DMS153 treated with DMSO at 0.1 percent for 48 hours (cell line): ENCODE measurements around the gene PAPPA.
A peak's percentile ranks its signal among the peaks of the same experiment; 100 is the strongest.

ENCODE experiments used
- DNase-seq: peaks from one replicate; lab custom pipeline; 2025; ENCODE audit not compliant: unreplicated experiment; lab: John Stamatoyannopoulos, UW

PAPPA gene

DNA sequence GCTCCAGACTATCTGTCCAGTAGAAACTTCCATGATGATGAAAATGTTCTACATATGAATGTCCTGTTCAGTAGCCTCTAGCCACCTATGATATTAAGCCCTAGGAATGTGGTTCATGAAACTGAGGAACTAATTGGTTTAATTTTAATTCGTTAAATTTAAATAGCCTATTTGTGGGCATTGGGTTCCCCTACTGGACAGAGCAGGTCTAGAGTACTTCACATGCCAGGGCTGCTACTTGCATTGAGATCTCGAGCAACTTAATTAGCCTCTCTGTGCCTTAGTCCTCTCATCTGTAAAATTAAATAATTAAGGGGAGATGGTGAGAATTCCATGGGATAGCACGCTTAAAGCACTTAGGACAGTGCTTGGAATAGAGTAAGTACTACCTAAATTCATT is 160.0 kb downstream of the PAPPA start:
- no peak for DNase-seq

GRCh38 chr9:116316246-116316645 is 162.7 kb downstream of the PAPPA start:
- DNase-seq = no peak

- no peak for DNase-seq
Observed at GRCh38 chr9:116317503-116317902, 163.9 kb downstream of the PAPPA start.

GRCh38 chr9:116318468-116319374 is 165.1 kb downstream of the PAPPA start:
- DNase-seq = no peak

GRCh38 chr9:116319480-116319879 is 165.9 kb downstream of the PAPPA start:
- DNase-seq = no peak

DNA sequence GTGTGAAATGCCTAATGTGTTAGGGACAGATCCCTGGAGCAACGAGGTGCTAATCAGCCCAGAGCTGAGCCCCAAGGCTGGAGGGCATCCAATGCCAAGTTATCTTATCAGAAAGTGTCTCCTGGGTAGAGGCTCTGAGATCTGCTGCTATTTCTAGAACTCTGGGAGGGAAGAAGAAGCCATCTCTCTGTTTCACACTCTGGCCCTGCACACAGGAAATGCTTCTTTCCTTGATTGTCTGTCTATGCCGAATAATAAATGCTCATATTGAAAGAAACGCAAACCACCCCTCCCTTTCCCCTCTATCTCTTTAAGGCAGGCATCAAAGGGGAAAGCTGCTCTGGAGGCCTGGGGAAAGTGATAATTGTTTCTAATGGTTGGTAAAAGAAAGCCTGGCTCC is 166.7 kb downstream of the PAPPA start:
- DNase-seq = no peak

- no peak for DNase-seq
Observed at GRCh38 chr9:116322521-116322920, 168.9 kb downstream of the PAPPA start.

DNA sequence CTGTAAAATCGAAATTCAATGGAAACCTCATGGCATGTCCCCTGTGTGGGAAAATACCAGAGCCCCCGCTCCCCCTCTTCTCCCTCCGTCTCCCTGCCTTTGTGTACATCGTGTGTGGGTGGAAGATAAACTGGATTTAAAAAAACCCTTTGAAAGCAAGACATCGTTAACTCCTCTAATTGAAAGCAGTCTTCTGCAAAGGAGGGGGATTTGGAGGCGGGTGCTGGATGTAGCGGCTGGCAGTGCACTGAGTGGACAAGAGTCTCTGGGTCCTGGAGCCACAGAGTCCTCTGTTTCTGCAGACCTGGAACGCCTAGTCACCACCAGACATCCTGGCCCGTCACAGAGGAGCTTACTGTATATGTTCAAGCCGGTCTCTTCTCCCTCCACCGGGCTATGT is 169.4 kb downstream of the PAPPA start:
- DNase-seq = peak; percentile 45

DNA sequence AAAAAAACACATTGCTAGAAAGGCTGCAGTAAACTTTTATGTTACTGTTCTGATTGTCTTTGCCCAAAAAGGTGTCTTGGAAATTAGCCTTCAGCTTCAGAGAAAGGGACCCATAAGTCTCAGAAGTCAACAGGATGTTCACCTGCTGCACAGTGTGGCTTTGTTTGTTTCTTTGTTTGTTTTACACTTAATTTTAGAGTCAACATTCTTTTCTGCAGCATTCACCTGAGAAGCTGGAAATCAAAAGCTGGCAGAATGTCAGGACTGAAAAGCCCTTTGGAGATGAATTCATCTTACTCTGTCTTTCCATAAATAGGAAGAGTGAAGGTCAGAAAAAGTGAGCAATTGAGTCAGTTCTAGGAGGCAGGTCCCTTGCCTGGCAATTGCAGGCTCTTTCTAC is 170.0 kb downstream of the PAPPA start:
- peak; percentile 45 for DNase-seq

- DNase-seq = no peak
Observed at GRCh38 chr9:116325924-116326323, 172.3 kb downstream of the PAPPA start.

DNA sequence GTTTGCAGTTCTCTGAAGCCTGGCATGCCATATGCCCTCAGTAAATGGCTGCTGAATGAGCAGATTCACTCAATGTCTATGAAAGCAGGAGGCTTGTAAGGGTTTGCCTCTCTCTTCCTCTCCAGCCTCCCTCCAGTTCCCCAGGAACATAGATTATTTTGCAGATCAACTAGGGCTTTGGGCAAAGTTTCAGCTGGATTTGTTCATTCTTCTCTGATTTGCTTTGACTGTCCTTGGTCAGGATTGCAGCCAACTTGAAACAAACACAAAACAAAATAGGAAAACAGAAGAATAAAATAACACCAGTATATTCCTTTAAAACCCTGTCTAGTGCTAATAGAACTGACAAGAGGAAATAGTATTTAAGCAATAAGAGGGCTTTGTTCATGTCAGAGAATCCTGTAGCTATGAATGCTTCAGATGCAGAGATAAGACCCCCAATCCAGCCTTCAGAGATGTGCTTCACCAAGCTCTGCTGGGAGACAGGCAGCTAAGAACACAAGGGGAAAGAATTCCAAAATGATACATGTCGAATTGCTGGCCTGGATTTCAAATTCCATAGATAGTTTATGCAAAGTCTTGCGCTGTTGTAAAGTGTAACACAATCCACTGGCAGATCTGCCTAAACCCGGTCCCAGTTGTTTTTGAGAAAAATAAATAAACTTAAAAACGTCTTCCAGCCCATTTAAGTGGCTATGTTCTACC is 174.3 kb downstream of the PAPPA start:
- DNase-seq = no peak

- DNase-seq = no peak
Observed at GRCh38 chr9:116329470-116329869, 175.9 kb downstream of the PAPPA start.

GRCh38 chr9:116331241-116331640 is 177.7 kb downstream of the PAPPA start:
- no peak for DNase-seq

DNA sequence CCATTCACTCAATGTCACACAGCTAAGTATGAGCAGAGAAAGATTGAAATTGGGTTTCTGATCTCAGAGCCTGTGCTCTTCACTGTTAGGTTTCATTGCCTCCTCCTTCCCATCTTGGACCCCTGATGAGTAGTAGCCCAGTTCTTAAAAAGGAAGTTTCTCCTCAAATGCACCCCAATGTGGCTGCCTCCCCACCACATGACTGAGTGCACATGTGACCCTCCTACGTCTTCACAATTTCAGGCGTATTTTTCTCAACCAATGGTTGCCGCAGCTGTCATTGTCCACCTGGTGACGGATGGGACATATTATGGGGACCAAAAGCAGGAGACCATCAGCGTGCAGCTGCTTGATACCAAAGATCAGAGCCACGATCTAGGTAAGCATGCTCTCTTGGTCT is 178.5 kb downstream of the PAPPA start:
- no peak for DNase-seq

- DNase-seq = no peak
Observed at GRCh38 chr9:116333254-116333653, 179.7 kb downstream of the PAPPA start.

DNA sequence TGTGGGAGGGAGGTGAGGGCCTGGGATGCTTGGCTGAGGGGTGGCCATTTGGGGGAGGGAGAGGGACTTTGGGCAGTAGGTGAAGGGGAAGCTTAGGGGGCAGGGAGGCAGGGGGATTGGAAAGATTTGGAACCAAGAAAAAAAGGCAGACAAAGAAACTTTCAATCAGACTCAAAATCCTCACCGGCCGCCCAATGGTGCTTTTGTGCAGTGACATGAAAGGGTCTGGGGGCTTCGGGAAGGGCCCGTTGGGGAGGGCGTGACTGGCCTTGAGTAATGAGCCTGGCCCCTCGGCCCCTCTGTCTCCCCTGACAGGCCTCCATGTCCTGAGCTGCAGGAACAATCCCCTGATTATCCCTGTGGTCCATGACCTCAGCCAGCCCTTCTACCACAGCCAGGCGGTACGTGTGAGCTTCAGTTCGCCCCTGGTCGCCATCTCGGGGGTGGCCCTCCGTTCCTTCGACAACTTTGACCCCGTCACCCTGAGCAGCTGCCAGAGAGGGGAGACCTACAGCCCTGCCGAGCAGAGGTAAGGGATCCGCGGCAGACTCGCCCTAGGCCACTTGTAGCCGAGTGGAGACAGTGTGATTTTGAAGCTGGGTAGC is 181.1 kb downstream of the PAPPA start:
- no peak for DNase-seq

DNA sequence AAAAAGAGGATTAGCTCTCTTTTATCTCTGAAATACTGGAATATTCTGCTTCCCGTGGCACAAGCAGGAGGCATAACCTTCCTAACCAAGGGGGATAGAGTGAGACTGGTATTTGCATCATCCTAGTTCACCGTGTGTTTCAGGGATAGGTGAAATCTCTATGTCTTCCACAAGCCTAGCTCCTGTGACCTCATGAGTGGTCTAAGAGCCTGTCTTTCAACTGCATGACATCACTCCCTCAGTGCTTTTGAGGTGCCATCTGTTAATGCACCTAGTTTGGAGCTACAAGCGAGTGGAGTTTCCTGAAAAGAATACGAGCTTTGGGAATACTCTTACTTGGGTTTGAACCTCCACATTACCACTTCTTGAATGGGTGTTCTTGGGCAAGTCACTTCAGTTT is 181.8 kb downstream of the PAPPA start:
- DNase-seq = no peak

DNA sequence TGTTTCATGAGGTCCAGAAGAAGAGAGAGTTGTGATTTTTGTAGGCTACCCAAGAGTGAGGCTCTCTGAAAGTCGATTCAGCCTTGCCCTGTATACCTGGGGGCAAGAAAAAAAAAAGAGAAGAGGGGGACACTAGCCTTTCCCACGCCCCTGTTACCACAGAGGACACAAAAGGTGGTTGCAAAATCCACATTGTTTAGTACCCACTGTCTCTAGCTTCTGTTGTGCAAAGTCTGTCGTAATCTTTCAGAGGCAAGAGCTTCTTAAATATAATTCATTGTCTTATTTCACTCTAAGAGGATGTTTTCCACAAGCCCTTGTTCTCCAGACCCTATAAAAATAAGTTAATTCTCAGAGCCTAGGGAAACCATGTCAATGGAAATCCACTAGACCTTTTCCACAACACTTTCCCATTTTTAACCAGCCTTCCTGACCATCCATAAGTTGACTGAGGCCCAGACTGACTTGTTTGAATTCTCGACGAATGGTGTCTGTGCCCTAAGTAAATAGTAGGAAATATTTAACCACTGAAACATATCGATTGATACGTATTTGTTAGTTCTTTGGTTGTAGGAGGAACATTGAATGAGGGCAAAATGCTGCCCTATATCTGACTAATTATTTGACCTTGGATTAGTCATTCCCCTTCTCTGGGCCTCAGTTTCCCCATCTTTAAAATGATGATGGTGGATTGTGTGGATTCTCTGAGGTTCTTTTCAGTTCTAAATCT is 182.7 kb downstream of the PAPPA start:
- no peak for DNase-seq

GRCh38 chr9:116337015-116337414 is 183.4 kb downstream of the PAPPA start:
- DNase-seq = no peak

DNA sequence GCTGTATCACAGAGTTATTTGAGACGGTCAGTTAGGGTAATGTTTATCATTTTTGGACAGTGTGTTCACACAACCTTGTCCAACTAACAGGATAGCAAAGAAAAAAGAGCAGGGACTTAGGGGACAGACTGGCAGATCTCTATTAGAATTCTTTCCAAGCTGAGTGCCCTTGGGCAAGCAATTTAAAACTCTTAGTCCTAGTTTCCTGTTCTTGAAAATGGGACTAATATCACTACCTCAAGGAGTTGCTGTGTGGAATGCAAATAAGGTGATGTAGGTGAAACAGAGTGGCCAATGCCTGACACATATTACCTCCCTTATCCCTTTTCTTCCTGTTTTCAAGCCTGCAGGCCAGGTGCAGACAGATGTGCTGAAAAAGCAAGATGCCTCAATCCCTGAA is 186.7 kb downstream of the PAPPA start:
- DNase-seq = no peak

DNA sequence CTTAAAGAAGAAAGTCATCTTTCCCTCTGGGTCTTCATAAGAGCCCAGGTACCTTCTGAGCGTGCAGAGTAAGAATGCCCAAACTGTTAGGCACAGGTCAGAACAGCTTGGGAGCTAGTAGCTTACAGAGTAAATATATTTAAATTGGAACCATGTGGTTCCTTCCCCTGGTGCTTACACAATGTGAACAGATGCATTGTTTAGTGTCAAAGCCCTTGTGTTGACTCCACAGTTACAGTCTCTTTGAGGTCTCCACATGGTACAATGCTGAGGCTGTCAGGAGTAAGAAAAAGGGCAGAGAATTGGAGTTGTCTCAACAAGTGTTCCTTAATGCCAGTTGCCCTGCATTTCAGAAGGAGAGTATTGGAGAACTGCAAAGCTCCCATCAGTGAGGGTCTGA is 188.5 kb downstream of the PAPPA start:
- peak; percentile 6 for DNase-seq
